Astrocyte of the cerebellum (primary cell): ENCODE measurements around the gene ASTN2.

ENCODE experiments used
- DNase-seq: peaks from one replicate; pipeline ENCODE4 v3.0.0-alpha.2; 2011; ENCODE audit warnings: low read depth
- H3K4me3 ChIP-seq: 2 replicates; pipeline ENCODE4 v1.5.1; 2011; ENCODE audit warnings: mild to moderate bottlenecking, low read depth, low read length, moderate library complexity
- in situ Hi-C: cut with HindIII; loops from 2 replicates; pipeline ENCODE4 v1.10.0; 2017; ENCODE audit warnings: low sequenced_read_pairs
- TF ChIP-seq, protein P1 (sequence below): IDR thresholded peaks from 2 replicates; pipeline ENCODE4 v1.5.1; 2012; ENCODE audit warnings: low read length, low read depth, moderate library complexity, mild to moderate bottlenecking; ENCODE audit errors: missing control alignments

Gene ASTN2

GRCh38 chr9:116483622-116484491 is 931.0 kb downstream of the ASTN2 start:
- DNase-seq = no peak
- in situ Hi-C loops = no loop called here
- no peak overlapping the region for H3K4me3 ChIP-seq
- TF ChIP-seq, protein P1, sequence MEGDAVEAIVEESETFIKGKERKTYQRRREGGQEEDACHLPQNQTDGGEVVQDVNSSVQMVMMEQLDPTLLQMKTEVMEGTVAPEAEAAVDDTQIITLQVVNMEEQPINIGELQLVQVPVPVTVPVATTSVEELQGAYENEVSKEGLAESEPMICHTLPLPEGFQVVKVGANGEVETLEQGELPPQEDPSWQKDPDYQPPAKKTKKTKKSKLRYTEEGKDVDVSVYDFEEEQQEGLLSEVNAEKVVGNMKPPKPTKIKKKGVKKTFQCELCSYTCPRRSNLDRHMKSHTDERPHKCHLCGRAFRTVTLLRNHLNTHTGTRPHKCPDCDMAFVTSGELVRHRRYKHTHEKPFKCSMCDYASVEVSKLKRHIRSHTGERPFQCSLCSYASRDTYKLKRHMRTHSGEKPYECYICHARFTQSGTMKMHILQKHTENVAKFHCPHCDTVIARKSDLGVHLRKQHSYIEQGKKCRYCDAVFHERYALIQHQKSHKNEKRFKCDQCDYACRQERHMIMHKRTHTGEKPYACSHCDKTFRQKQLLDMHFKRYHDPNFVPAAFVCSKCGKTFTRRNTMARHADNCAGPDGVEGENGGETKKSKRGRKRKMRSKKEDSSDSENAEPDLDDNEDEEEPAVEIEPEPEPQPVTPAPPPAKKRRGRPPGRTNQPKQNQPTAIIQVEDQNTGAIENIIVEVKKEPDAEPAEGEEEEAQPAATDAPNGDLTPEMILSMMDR = no peak

- DNase-seq = peak; percentile 26
- TF ChIP-seq, protein P1 = no peak
- H3K4me3 ChIP-seq = no peak overlapping the region
- in situ Hi-C loops = no loop called here
These were observed 932.1 kb downstream of the ASTN2 start for GRCh38 chr9:116482740-116483139.

- H3K4me3 ChIP-seq = no peak overlapping the region
- no peak for DNase-seq
- TF ChIP-seq, protein P1 = no peak
- in situ Hi-C loops = no loop called here
These were observed 934.2 kb downstream of the ASTN2 start for GRCh38 chr9:116480700-116481099.

DNA sequence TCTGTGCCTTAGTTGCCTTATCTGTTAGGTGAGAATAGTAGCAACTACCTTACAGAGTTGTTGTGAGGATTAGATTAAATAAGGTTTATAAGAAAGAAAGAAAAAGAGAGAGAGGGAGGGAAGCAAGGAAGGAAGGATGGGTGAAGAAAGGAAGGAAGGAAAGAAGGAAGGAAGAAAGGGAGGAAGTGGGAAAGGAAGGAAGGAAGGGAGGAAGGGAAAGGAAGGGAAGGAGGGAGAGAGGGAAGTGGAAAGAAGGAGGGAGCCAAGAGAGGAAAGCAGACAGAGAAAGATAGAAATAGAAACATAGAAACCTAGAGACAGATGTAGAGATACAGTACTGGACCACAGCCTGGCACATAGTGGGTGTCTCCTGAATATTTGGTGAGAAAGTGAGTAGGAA is 934.9 kb downstream of the ASTN2 start:
- no peak for DNase-seq
- no peak overlapping the region for H3K4me3 ChIP-seq
- TF ChIP-seq, protein P1 = no peak
- in situ Hi-C loops = no loop called here

GRCh38 chr9:116479056-116479544 is 935.8 kb downstream of the ASTN2 start:
- no peak overlapping the region for H3K4me3 ChIP-seq
- in situ Hi-C loops = no loop called here
- TF ChIP-seq, protein P1 = no peak
- no peak for DNase-seq

DNA sequence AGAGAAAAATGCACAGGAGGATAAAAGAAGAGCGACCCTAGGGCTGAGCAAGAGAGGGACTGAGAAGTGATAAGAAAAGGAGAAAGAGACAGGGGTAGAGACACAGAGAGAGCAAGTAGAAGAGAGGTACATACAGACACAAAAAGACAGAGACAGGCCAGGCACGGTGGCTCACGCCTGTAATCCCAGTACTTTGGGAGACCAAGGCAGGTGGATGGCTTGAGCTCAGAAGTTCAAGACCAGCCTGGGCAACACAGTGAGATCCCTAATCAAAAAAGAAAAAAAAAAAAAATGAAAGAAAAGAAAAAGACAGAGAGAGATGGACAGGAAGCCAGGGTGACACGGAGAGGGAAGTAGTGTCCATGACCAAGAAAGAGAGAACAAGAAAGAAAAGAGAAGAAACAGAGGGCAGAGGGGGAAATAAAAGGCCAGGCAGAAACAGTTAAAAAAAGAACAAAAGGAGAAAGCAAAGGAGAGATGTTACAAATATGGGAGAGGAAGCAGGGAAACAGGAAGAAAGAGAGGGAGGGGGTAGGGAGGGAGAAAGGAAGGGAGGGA is 937.2 kb downstream of the ASTN2 start:
- no peak for DNase-seq
- TF ChIP-seq, protein P1 = no peak
- in situ Hi-C loops = no loop called here
- no peak overlapping the region for H3K4me3 ChIP-seq
